ENCODE measurements around the gene PAFAH1B1.

GRCh38 chr17:2695243-2695960, 101.9 kb downstream of the PAFAH1B1 start:
- TF ChIP-seq POLR2A (IDR thresholded peaks at IDR 0.05): no peak
- TF ChIP-seq, protein P1, sequence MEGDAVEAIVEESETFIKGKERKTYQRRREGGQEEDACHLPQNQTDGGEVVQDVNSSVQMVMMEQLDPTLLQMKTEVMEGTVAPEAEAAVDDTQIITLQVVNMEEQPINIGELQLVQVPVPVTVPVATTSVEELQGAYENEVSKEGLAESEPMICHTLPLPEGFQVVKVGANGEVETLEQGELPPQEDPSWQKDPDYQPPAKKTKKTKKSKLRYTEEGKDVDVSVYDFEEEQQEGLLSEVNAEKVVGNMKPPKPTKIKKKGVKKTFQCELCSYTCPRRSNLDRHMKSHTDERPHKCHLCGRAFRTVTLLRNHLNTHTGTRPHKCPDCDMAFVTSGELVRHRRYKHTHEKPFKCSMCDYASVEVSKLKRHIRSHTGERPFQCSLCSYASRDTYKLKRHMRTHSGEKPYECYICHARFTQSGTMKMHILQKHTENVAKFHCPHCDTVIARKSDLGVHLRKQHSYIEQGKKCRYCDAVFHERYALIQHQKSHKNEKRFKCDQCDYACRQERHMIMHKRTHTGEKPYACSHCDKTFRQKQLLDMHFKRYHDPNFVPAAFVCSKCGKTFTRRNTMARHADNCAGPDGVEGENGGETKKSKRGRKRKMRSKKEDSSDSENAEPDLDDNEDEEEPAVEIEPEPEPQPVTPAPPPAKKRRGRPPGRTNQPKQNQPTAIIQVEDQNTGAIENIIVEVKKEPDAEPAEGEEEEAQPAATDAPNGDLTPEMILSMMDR (IDR thresholded peaks at IDR 0.05): no peak

Data from esophagus squamous epithelium (tissue), 4 donors.